Skeletal muscle satellite cell (primary cell): ENCODE data around the gene GATAD2B. TPM values are rescaled to one million over a fixed set of nuclear protein-coding genes. Genes with fewer than 3 reads are reported as not detected.
"Not testable (repeated sequence)": the region's sequence is repeated elsewhere in the genome, so short reads cannot be mapped to it uniquely, and the experiment has no call there.

Source experiments
- H3K27me3 ChIP-seq: 2 replicates; pipeline ENCODE4 v1.7.0; 2013; ENCODE audit warnings: low read length; ENCODE audit not compliant: control insufficient read depth, insufficient read depth
- H3K36me3 ChIP-seq: 2 replicates; pipeline ENCODE4 v1.7.0; 2013; ENCODE audit warnings: mild to moderate bottlenecking, control low read depth, low read length; ENCODE audit not compliant: insufficient read depth
- H3K4me1 ChIP-seq: 2 replicates; pipeline ENCODE4 v1.7.0; 2013; ENCODE audit warnings: low read length; ENCODE audit not compliant: control insufficient read depth, insufficient read depth
- H3K4me2 ChIP-seq: 2 replicates; pipeline ENCODE4 v1.7.0; 2013; ENCODE audit warnings: mild to moderate bottlenecking, low read length
- H3K4me3 ChIP-seq: 2 replicates; pipeline ENCODE4 v1.7.0; 2013; ENCODE audit warnings: low read length
- H3K9ac ChIP-seq: 2 replicates; pipeline ENCODE4 v1.7.0; 2013; ENCODE audit warnings: mild to moderate bottlenecking, low read depth, low read length, moderate library complexity
- H3K9me3 ChIP-seq: replicated peaks from 2 replicates; pipeline ENCODE4 v1.7.0; 2013; ENCODE audit warnings: mild to moderate bottlenecking, control low read depth, low read length
- small RNA-seq: library from RNA; depleted of rRNA; stranded (forward); fragments of <200 nt; gene quantifications from one replicate; pipeline ENCODE3, GENCODE V24; 2012

GATAD2B gene

DNA sequence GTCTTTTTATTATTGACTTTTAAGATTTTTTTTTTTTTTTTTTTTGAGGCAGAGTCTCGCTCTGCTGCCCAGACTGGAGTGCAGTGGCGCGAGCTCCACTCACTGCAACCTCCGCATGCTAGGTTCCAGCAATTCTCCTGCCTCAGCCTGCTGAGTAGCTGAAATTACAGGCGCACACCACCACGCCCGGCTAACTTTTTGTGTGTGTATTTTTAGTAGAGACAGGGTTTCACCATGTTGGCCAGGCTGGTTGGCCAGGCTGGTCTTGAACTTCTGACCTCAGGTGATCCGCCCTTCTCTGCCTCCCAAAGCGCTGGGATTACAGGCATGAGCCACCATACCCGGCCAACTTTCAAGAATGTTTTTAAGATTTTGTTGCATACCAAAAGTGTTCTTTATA lies 156.1 kb downstream of the GATAD2B start:
- H3K27me3 ChIP-seq, H3K4me3 ChIP-seq, H3K4me2 ChIP-seq, H3K9ac ChIP-seq, H3K4me1 ChIP-seq, H3K9me3 ChIP-seq: not testable (repeated sequence)
- H3K36me3 ChIP-seq = peaks cover 70% of the 10 kb centered on the region

DNA sequence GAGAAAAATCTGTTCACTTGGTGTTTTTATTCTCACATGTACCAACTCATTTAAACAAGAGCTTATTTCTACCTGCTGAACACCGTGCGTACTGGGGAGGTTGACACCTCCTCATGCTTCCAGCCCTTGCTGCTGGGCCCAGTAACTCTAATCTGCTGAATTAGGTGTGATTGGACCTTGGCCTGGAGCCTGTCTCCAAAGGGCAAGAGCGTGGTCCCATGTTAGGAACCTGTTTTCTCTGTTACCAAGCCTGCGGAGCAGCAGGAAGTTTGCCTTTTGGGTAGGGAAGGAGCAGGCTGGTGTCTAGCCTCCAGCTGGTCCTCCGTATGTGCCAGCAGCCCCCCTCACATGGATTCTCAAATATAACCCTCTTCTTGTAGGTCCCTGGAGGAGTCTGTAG lies 158.5 kb downstream of the GATAD2B start:
- H3K4me1 ChIP-seq = peaks cover 7% of the 10 kb centered on the region
- H3K27me3 ChIP-seq = no peaks in the 10 kb centered on the region
- no peak overlapping the region for H3K4me2 ChIP-seq
- H3K4me3 ChIP-seq = no peak overlapping the region
- H3K36me3 ChIP-seq = peaks cover 70% of the 10 kb centered on the region
- no peak overlapping the region for H3K9ac ChIP-seq
- H3K9me3 ChIP-seq = no peaks in the 10 kb centered on the region

DNA sequence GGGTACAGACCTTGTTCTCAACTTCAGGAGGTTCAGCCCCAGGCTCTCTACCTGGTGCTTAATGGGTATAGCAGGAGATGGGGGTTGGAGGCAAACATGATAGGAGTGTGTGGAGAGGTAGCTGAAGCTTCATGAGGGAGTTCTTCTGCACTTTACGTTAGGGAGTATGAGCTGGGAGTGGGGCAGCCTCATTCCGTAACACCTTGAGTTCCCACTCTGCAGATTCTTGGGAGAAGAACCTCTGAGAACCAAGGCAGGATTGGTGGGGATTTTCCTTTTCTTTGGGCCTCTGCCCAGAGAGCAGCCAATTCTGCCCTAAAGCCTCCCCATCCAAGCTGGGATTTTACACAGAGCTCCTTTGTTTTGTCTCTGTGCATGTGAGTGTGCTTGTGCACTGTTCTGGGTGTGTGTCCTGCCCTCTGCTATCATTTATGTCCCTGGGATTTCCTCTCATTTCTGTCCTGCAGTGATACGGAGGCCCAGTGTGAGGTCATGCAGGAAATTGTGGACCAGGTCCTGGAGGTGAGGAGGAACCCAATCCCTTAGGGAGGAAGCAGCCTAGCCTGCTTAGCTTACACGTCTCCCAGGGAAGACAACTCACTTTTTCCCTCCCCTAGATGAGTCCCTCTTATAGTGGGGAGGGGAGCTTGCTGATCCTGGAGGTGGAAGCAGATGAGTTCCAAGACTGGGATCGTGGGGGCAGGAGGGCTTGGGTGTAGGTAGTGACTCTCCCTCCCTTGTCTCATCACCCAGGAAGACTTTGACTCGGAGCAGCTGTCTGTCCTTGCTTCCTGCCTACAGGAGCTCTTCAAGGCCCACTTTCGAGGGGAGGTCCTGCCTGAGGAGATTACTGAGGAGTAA lies 159.2 kb downstream of the GATAD2B start:
- no peaks in the 10 kb centered on the region for H3K27me3 ChIP-seq
- no peak overlapping the region for H3K4me2 ChIP-seq
- no peak overlapping the region for H3K9ac ChIP-seq
- no peak overlapping the region for H3K4me3 ChIP-seq
- H3K36me3 ChIP-seq = peaks cover 65% of the 10 kb centered on the region
- H3K9me3 ChIP-seq = no peaks in the 10 kb centered on the region
- peaks cover 7% of the 10 kb centered on the region for H3K4me1 ChIP-seq

DNA sequence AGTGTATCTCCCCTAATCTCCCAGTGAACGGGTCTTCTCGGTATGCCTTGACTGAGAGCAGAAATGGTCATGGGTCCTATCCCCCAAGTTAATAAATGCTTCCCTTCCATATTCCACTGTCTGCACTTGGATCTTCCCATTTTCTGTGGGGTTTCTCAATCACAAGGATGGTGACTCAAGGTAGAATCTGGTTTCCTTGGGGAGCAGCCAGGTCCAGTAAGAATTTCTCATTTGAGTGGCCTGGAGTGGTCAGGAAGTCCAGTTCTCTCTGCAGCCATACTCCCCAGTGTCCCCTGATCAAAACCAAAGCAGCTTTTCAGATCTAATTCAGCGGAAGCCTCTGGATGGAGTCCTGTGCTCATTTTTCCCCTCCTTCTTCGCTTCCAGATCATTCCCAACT lies 162.3 kb downstream of the GATAD2B start:
- peaks cover 7% of the 10 kb centered on the region for H3K4me1 ChIP-seq
- no peak overlapping the region for H3K4me2 ChIP-seq
- no peak overlapping the region for H3K4me3 ChIP-seq

More for the DNA sequence above, 162.3 kb downstream of the GATAD2B start:
- peaks cover 59% of the 10 kb centered on the region for H3K36me3 ChIP-seq
- no peaks in the 10 kb centered on the region for H3K9me3 ChIP-seq
- H3K27me3 ChIP-seq = no peaks in the 10 kb centered on the region
- no peak overlapping the region for H3K9ac ChIP-seq

Small RNA genes lying within 50 kb of the gene (small RNA-seq; reads per million reads assigned to genes)
- not detected for gene AL831737.1
- not detected for gene MIR6737
- not detected for gene RF00019
